GM19193 (cell line): ENCODE measurements around the gene ANKS4B.

ENCODE experiments used
- POLR2A ChIP-seq: IDR thresholded peaks from 4 replicates; pipeline ENCODE4 v1.6.1; 2011; ENCODE audit not compliant: insufficient read depth, insufficient read length; ENCODE audit errors: extremely low read depth

ANKS4B gene

DNA sequence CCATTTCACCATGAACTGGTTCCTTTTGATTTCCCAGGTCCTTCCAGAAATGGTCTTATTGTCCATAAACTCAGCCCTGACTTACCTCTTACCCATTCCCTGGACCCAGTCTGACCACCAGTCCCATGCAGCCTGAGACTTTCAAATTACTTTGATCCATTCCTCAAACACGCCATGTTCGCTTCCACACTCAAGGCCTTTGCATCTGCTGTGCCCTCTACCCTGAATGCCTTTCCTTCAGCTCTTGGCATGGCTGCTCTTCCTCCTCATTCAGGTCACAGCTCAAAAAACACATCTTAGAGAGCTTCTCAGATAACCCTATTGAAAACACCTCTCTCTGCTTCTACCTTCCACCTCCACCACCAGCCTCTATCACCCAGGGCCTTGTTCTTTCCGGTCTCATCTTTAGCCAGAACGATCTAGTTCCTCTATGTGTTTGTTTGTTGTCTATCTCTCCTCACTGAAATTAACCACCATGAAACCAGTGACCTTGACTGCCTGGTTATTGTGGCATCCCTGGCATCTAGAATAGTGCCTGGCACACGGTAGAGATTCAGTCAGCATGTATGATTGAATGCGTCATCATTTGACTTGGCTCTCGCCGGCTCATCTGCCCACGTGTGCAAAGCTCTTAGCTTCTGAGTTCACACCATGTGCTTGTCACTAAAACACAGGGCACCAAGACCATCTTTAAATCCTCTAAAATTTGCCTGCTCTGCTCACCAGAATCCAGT lies 31.8 kb downstream of the ANKS4B start:
- no peak for TF ChIP-seq POLR2A

DNA sequence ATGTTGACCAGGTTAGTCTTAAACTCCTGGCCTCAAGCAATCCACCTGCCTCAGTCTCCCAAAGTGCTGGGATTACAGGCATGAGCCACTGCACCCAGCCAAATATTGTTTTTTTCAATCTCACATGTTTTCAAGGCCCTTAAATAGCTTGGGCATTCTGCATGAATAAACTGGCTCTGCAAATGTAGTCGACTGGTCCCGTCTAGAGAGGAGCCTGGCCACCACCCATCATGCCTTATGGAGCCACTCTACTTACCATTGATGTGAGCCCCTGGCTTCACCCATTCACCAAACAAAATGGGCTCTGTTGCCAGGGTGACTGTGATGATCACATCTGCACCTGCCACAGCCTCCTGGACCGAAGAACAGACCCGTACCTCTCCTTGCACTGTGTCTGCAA lies 33.8 kb downstream of the ANKS4B start:
- no peak for TF ChIP-seq POLR2A

DNA sequence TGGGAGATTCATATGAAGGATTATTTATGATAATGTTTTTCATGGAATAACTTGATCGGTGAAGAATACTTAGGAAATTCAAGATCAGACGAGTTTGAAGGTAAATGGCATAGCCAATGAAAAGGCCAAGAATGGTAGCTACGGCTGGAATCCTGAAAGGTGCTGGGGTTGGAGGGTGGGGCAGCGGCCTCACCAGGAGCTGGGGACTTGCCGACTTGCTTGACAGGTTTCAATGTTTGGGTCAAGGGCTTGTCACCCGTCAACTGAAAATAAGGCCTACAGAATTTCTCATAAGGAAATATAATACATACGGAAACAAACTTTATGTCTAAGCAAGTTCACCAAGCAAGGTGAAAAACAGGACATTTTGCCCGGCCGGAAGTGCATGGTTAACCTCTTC lies 34.7 kb downstream of the ANKS4B start:
- TF ChIP-seq POLR2A, result no peak

DNA sequence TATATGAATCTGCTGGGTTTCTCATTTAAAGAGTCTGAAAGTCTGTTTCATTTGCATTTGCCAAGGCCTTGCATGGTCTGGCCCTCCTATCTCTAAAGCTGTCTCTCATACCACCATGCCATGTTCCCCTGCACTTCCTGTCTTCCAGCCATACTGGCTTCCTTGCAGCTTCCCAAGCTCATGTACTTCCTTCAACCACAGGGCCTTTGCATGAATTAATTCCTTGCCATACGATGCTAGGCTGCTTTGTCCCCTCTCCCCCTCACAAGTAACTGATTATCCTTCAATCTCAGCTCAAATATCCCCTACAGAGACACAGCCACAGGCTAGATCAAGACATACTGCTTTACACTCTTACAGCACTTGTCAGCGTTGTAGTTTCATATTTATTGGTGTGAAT lies 38.8 kb downstream of the ANKS4B start:
- no peak for TF ChIP-seq POLR2A

DNA sequence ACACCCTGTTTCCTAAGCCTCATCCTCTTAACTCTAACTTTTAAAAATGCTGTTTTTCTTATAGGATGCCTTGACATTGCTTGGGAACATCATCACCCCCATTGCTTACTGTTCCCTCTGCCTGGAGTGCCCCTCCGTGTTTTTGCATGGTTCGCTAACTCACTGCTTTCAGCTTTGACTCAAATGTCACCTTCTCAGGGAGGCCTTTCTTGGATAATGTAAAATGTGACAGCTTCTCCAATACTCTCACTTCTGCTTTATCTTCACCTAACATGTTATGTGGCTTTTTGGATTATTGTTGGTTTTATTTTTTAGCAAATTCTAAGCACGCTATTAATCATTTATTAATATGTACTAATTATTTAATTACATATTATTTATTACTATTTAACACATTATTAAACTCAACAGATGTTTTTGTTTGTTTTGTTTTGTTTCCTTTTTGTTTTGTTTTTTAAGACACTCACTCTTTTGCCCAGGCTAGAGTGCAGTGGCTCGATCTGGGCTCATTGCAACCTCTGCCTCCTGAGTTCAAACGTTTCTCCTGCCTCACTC lies 40.8 kb downstream of the ANKS4B start:
- TF ChIP-seq POLR2A, result no peak

DNA sequence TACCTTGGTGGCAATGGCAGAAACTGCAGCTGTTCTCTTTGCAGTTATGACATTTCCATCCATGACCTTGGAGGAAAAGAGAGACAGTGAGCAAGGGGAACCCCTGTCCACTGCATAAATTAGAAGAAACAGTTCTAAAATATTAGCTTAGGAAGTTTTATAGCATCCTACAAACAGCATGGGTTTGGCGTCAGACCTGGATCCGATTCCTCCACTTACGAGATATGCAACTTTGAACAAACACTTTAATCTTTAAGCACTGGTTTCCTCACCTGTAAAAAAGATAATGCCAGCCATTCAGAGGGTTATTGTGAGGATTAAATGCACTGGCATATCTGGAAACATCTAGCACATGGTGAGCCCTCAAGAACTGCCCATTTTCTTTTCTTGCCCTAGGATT lies 42.0 kb downstream of the ANKS4B start:
- TF ChIP-seq POLR2A, result no peak

DNA sequence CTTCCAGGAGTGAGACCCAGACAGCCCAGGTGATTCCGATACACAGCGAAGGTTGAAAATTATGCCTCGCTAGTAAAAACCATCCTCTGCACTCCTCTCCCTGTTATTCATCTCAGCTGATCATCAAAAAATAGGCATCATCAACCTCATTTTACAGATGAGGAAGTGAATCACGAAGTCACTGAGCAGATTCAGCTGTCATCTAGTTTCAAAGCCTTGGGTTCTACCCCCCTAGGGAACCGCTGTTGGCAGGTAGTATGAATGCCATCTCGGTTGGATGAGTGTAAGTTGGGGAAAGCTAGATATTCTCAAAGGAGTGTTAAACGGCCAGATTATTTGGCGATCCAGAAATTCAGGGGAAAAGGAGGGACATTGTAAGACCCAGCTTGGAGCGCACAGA lies 42.6 kb downstream of the ANKS4B start:
- TF ChIP-seq POLR2A, result no peak

DNA sequence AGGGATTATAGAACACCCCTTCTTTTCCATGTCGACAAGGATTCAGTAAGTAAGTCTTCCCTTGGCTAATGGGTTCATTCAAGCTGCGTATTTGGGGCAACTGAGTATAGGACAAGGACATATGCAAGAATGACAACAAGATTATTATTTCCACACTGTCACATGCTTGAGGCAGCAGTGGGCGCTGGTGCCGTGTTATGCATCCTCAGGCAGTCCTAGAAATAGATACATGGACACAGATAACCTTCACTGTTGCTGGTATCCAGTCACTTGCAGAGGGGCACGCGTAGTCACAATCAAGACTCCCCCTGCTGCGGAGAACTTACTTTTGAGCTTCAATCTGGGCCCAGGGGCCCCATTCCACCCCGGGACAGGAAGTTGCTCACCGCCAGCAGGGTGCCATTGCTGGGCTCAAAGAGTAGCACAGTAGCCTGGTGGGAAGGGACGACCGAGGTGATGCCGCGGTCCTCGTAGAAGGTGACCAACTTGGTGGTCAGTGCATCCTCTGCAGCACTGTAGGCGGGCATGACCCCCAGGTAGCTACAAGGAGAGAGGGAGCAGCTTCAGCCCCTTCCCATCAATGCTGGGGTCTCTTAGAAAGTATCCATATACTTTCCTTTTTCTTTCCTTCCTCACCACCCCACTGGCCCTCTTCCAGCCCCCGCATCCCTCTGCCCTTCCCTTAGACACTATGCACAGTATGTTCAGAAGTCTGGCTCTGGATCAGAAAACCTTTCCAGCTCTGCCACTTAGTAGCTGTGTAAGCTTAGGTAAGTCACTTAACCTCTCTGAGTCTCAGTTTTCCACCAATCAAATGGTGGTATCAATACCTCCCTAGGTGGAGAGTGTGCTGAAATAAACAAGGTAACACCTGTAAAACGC lies 43.8 kb downstream of the ANKS4B start:
- no peak for TF ChIP-seq POLR2A

DNA sequence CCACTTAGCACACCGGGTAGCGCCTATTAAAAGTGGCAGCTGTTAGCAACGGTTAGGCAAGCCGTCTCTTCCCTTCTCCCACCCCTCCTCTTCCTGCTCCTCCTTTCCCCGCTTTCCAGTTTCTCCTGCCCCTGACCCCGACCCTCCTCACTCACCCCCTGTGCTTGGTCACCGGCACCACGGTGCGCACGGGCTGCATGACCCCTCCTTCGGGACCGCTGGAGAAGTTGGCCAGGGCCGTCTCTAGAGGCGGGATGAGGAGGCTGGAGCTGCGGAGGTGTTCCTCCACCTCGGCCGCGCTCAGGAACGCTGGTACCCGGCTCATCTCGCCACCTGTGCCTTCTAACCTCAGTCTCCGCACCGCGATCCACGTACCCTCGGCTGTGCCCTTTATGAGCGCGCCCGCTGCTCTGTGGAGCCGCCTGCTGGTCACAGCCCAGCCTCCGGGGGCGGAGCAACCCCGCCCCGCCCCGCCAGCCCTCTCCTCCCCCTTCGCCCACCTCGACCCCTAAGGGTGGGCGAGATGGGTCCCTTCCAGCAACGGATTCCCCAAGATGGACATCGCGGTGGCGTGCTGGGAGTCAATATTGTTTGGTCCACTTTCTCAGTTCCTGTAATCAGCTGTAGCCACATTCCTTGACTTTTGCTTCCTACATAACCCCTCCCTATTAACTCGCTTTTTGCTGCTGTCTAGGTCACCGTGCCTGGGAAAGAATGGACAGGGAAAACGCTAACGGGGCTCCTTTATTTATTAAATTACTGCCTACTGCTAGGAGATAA lies 44.6 kb downstream of the ANKS4B start, which contains the start of gene CRYM:
CRYM (minus strand) TSS at position 364 of the 780 bp plus-strand sequence; CDS start at position 325, 39 bp downstream.
- no peak for TF ChIP-seq POLR2A

DNA sequence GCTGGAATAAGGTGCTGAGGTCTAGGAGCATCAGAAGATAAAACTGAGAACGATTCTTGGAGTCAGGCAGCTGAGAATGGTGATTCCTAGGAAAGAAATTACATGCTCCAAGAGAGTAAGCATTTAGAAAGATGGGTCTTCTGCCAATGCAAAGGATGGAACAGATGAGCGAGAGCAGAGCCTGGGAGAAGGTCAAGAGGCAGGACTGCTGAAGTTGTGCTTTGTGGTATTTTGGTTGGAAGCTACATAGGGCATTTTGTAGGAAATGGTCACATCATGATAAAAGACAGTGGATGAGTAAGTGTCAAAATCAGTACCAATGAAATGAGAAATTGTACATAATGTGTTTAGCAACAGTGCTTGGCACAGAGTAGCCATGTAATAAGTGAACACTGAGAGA lies 46.0 kb downstream of the ANKS4B start:
- no peak for TF ChIP-seq POLR2A

DNA sequence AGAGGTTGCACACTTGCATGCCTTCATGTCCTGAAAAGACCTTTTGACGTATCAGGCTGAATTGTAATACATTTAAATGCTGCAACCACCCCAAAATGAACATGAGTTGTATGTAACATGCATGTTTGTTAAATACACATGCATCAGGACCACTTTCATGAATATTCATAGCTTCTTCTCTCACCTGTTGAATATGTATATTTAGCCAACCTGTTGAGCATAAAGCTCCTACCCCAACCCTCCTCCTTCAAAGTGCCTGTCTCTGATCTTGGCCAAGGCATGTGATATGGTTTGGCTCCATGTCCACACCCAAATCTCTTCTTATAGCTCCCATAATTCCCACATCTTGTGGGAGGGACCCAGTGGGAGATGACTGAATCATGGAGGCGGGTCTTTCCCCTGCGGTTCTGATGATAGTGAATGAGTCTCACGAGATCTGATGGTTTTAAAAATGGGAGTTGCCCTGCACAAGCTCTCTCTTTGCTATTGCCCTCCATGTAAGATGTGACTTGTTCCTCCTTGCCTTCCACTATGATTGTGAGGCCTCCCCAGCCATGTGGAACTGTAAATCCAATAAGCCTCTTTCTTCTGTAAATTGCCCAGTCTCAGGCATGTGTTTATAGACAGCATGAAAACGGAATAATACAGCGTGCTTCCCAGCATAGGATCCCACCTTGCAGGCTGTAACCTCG lies 48.3 kb downstream of the ANKS4B start:
- TF ChIP-seq POLR2A, result no peak

DNA sequence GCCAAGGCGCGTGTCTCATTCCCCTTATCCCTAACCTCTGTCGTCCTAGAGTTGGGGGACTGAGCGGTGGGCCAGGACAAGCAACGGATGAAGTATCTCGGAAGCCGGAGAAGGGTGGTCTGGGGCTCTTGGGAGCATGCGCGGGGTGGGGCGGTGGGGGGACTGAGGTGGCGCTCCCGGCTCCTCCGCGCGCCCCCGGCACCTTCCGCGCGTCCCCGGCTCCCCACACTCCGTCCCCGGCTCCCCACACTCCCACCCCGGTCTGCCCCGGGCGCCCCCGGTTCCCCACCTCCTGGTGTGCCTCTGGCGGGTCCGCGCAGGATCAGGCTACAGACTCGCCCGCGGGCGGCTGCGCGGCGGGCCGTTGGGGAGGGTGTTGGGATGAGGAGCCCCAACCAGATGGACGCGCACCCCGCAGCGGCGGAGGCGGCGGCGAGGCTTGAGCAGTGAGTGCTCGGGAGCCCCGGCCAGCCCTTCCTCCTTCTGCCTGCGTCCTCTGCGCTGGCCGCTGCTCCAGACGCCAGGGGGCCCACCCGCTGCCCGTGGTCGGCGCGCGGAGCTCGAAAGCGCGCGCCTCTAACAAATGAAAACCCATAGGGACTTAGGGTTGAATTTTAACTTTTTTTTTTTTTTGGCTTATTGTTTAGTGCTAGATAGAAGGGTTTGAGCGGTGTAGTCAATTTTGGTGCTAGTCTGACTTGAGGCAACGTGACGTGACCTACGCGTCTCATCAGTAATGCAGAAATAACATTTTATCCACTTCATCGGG lies 50.2 kb downstream of the ANKS4B start:
- TF ChIP-seq POLR2A, result no peak

DNA sequence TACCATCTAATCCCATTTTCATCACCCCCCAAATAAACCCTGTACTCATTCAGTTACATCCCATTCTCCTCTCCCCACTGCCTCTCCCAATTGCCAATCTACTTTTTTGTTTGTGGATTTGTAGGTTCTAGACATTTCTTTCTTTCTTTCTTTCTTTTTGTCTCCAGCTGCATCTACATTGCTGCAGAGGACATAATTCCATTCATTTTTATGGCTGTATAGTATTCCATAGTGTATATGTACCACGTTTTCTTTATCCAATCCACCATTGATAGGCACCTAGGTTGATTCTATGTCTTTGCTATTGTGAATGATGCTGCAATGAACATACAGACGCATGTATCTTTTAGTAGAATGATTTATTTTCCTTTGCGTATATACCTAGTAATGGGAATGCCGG lies 50.9 kb downstream of the ANKS4B start:
- no peak for TF ChIP-seq POLR2A

DNA sequence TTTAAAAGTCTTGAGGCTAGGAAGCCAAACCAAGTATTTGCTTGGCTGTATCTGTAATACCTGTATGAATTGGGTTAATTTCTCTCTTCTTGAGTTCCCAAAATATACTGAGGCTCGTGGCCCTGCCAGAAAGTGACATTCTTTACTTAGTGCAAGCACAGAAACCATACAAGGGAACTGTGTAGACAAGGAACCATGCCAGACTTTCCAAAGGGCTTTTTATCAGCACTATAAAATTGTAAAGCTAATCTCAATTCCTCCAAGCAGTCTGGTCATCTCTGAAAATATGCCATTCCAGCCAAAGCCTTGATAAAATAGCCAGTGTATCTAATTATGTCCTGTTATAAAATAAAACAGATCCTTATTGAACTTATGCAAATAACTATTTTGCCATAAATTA lies 51.8 kb downstream of the ANKS4B start:
- no peak for TF ChIP-seq POLR2A
